ENCODE data around the gene NIPAL4.

DNA sequence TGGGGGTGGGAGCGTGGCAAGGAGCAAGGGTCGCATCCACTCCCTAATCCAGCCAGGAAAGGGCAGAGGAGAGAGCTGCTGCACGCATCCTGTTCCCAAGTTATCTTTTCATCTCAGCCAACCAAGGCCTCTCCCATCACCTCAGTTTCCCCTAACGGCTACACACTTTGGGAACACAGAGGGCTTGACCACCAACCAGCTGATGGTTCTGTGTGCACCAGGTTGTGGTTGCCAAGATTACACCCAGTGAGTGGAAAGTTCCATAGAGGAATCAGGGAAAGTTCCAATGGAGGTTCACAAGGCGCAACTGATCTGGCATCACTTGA, 61.7 kb downstream of the NIPAL4 start:
- TF ChIP-seq, protein P1, sequence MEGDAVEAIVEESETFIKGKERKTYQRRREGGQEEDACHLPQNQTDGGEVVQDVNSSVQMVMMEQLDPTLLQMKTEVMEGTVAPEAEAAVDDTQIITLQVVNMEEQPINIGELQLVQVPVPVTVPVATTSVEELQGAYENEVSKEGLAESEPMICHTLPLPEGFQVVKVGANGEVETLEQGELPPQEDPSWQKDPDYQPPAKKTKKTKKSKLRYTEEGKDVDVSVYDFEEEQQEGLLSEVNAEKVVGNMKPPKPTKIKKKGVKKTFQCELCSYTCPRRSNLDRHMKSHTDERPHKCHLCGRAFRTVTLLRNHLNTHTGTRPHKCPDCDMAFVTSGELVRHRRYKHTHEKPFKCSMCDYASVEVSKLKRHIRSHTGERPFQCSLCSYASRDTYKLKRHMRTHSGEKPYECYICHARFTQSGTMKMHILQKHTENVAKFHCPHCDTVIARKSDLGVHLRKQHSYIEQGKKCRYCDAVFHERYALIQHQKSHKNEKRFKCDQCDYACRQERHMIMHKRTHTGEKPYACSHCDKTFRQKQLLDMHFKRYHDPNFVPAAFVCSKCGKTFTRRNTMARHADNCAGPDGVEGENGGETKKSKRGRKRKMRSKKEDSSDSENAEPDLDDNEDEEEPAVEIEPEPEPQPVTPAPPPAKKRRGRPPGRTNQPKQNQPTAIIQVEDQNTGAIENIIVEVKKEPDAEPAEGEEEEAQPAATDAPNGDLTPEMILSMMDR (conservative IDR thresholded peaks at IDR 0.05 in 1 of 2, IDR thresholded peaks at IDR 0.05 in 1 of 2; ENCODE audit: extremely low read depth in 1 of 2, insufficient read depth in 1 of 2, low read depth in 1 of 2, low read length in 2 of 2), result no peak
- no peak for TF ChIP-seq EZH2 (IDR thresholded peaks at IDR 0.05; ENCODE audit: borderline replicate concordance, low read length)

Measured in mammary epithelial cell (primary cell).